HG03575 (cell line): ENCODE results near the gene CBX5.
"Not testable (repeated sequence)": the region's sequence is repeated elsewhere in the genome, so short reads cannot be mapped to it uniquely, and the experiment has no call there.

Experiments
- ATAC-seq: cut with Tn5 transposase; IDR thresholded peaks from one replicate; pipeline ENCODE4 v1.9.1; 2021; ENCODE audit not compliant: unreplicated experiment, insufficient number of reproducible peaks, low FRiP score; ENCODE audit errors: extremely low read depth

CBX5 gene

GRCh38 chr12:54187075-54187474 lies 92.8 kb downstream of the CBX5 start:
- ATAC-seq: no peak

GRCh38 chr12:54185919-54186318 lies 94.0 kb downstream of the CBX5 start:
- no peak for ATAC-seq

- ATAC-seq: not testable (repeated sequence)
Measured at GRCh38 chr12:54185297-54185696, 94.6 kb downstream of the CBX5 start.

- ATAC-seq: no peak
Measured at GRCh38 chr12:54184024-54184805, 95.7 kb downstream of the CBX5 start.

- ATAC-seq: no peak
Measured at GRCh38 chr12:54182981-54183380, 96.9 kb downstream of the CBX5 start.

GRCh38 chr12:54182086-54182485 lies 97.8 kb downstream of the CBX5 start:
- no peak for ATAC-seq
